Heart right ventricle (tissue), 16 donors: ENCODE results near the gene EEA1. TPM values are rescaled to one million over a fixed set of nuclear protein-coding genes. Genes with fewer than 3 reads are reported as not detected.

Experiments used
- ATAC-seq, 8 donors: fragments of 200-7000 bp; cut with Tn5 transposase; one replicate each; pipeline ENCODE4 v1.9.1; 2020; ENCODE audit warnings: mild to moderate bottlenecking in 8 of 8, moderate library complexity in 8 of 8, moderate number of reproducible peaks in 1 of 8
- DNase-seq, 2 donors: peaks; one replicate each; pipeline ENCODE4 v3.0.0-alpha.2; 2020
- H3K27ac ChIP-seq, 10 donors: fragments of 200-600 bp; sonication (generic) in 2 of 10; one replicate each; pipeline versions ENCODE4 v1.5.0 to v1.8.0; 2020 to 2022; ENCODE audit warnings: mild to moderate bottlenecking in 3 of 10
- H3K27me3 ChIP-seq, 7 donors: fragments of 200-600 bp; one replicate each; pipeline ENCODE4 v1.8.0; 2021 to 2022; ENCODE audit warnings: mild to moderate bottlenecking in 2 of 7
- H3K36me3 ChIP-seq, 9 donors: fragments of 200-600 bp; sonication (generic) in 1 of 9; one replicate each; pipeline versions ENCODE4 v1.5.0 to v1.8.0; 2020 to 2022; ENCODE audit warnings: mild to moderate bottlenecking in 2 of 9
- H3K4me1 ChIP-seq, 9 donors: fragments of 200-600 bp; sonication (generic) in 1 of 9; one replicate each; pipeline versions ENCODE4 v1.5.0 to v1.8.0; 2020 to 2022; ENCODE audit warnings: mild to moderate bottlenecking in 4 of 9
- H3K4me3 ChIP-seq, 10 donors: fragments of 200-600 bp; sonication (generic) in 2 of 10; one replicate each; pipeline versions ENCODE4 v1.5.0 to v1.8.0; 2020 to 2022; ENCODE audit warnings: mild to moderate bottlenecking in 7 of 10, moderate library complexity in 2 of 10
- H3K9me3 ChIP-seq, 11 donors: fragments of 200-600 bp in 10 of 11; sonication (generic) in 2 of 11; one replicate each; pipeline versions ENCODE4 v1.5.0 to v1.8.0; 2013 to 2022; ENCODE audit warnings: mild to moderate bottlenecking in 2 of 11, control low read depth in 1 of 11, moderate library complexity in 1 of 11
- WGBS, 2 donors: extraction: QIAGEN DNeasy Blood & Tissue Kit; methylation state at CpG; one replicate each; pipeline ENCODE4 v1.1.7; 2013; ENCODE audit warnings: inconsistent platforms in 1 of 2; 5-methylcytosine and 5-hydroxymethylcytosine counted together
- intact Hi-C, 10 donors: fragments of 100-400 bp; cut with DNase I; formaldehyde crosslinking; loops; one replicate each; pipeline versions ENCODE4 v1.11.1 to v1.14.2; 2022
- polyA plus RNA-seq, 2 donors: library from polyadenylated mRNA; stranded (reverse); fragments of 200-250 nt; gene quantifications; one replicate each; pipeline ENCODE4 v1.2.3, GENCODE V29; 2013
- total RNA-seq, 10 donors: library from RNA; stranded (reverse); fragmentation: NEBNext Ultra II Directional in 3 of 10; extraction: Animal tissue kit (Norgen Biotek cat#: 25700) in 3 of 10; gene quantifications; one replicate each; pipeline versions ENCODE4 v1.2.1 to v1.2.4, GENCODE V29; 2021 to 2023
- TF ChIP-seq, protein P1 (sequence below), 9 donors: fragments of 200-600 bp; sonication (generic) in 2 of 9; IDR thresholded peaks; one replicate each; pipeline versions ENCODE4 v1.5.0 to v1.8.0; 2021 to 2022; ENCODE audit warnings: antibody characterized with exemption in 9 of 9, mild to moderate bottlenecking in 5 of 9, moderate library complexity in 1 of 9
- donor health status: Arrhythmogenic right ventricular cardiomyopathy.
- donor health status: ischemic (EF 13 %, LVEDD 7.1; RV severe dilation, severe dysfunction).
- donor health status: healthy with polysubstance abuse.
- donor health status: DM: no; HTN: yes; CAD: no.
- donor health status: DM: no; HTN: no; CAD: no.
- donor health status: ischemic (EF 25% LVEDD 6.9; RV normal size, moderate dysfunction).
- donor health status: ischemic (EF 25% LVEDD 5.7; RV mildly dilated, moderate dysfunction).
- donor health status: healthy.
- donor health status: DM: yes; HTN: yes; CAD: no.
- donor health status: Ischemic cardiomyopathy.
- donor health status: ischemic (EF 35%, LVEDD 5.7; RV mildly dilated, moderate dysfunction).
- donor health status: nonischemic (EF 11% LVEDD 7.7; RV severe dilation, severe dysfunction).
- donor health status: DM: yes; HTN: yes; CAD: no.
- donor health status: PGD.
- donor health status: ischemic (EF 29% LVEDD 5.4; RV normal size, mild dysfunction).
- donor health status: nonischemic (EF 23%, LVEDD 6.1; RV moderate dilation, normal function).

The EEA1 gene
- total and polyA plus RNA-seq, 12 donors = 2.6 to 41.6 (median 30.5) TPM

DNA sequence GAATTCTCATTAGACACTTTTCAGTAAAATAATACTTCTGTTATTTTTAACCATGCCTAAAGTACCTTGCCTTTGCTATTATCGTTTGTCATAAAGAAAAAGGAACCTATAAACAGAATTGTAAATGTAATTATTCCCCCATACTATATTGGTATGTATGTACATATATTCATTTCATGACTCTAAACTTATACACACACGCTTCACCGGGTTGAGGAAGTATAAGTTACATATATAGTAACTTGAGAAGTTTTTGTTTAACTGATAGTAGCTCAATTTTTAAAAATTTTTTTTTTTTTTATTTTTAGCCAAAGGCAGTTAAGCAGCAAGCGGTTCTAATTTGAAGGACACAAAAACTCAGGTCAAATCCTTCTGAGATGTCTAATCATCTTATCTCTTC, 118.7 kb downstream of the EEA1 start:
- Histone ChIP-seq H3K36me3 (peaks cover 0 to 99% (median 36%) of the 10 kb centered on the region in 9 donors), H3K27ac (no peak overlapping the region), H3K4me3 (no peak overlapping the region), H3K4me1 (no peaks in the 10 kb centered on the region), H3K27me3 (no peaks in the 10 kb centered on the region), H3K9me3 (peaks cover 0 to 12% (median 0%) of the 10 kb centered on the region in 11 donors)
- WGBS, 2 donors = 95 to 97% methylated on average over 4 of the region's 4 CpGs
- DNase-seq (no peak), ATAC-seq (no peak)
- TF ChIP-seq, protein P1, sequence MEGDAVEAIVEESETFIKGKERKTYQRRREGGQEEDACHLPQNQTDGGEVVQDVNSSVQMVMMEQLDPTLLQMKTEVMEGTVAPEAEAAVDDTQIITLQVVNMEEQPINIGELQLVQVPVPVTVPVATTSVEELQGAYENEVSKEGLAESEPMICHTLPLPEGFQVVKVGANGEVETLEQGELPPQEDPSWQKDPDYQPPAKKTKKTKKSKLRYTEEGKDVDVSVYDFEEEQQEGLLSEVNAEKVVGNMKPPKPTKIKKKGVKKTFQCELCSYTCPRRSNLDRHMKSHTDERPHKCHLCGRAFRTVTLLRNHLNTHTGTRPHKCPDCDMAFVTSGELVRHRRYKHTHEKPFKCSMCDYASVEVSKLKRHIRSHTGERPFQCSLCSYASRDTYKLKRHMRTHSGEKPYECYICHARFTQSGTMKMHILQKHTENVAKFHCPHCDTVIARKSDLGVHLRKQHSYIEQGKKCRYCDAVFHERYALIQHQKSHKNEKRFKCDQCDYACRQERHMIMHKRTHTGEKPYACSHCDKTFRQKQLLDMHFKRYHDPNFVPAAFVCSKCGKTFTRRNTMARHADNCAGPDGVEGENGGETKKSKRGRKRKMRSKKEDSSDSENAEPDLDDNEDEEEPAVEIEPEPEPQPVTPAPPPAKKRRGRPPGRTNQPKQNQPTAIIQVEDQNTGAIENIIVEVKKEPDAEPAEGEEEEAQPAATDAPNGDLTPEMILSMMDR (IDR thresholded peaks at IDR 0.05) = no peak
- intact Hi-C loops = no loop called here

DNA sequence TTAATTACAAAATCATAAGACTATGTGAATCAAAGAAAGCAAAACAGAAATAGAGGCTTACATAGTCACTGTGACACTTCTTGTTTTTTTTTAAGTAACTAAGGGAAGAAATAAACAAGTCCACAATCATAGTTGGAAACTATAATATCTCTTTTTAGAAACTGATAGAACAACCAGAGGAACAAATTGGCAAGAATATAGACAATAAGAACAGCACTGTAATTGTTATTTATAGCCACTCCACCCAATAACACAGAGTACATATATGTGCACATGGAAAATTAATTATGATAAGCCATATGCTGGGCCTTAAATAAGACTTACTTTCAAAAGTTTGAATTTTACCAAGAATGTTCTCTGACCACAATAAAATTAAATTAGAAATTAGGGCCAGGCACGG, 125.2 kb downstream of the EEA1 start:
- peaks cover 0 to 15% (median 6%) of the 10 kb centered on the region in 9 donors for H3K4me1 ChIP-seq
- H3K4me3 ChIP-seq = no peak overlapping the region
- DNase-seq = no peak
- no peaks in the 10 kb centered on the region for H3K27me3 ChIP-seq
- 89 to 94% methylated on average over 1 of the region's 1 CpG for WGBS, 2 donors
- intact Hi-C loops = loop anchor here in 1 of 10 donors (10.0 kb wide), 1 partner anchor 121 kb away; the partner anchor contains the start of gene EEA1
- peaks cover 0 to 12% (median 0%) of the 10 kb centered on the region in 11 donors for H3K9me3 ChIP-seq
- TF ChIP-seq, protein P1 (IDR thresholded peaks at IDR 0.05) = no peak
- H3K27ac ChIP-seq = peak overlapping the region in 5 of 10 donors; percentile 19 to 52 (median 50)
- H3K36me3 ChIP-seq = peaks cover 0 to 81% (median 24%) of the 10 kb centered on the region in 9 donors
- ATAC-seq = peak in 7 of 8 donors; percentile 40 to 89 (median 65)

DNA sequence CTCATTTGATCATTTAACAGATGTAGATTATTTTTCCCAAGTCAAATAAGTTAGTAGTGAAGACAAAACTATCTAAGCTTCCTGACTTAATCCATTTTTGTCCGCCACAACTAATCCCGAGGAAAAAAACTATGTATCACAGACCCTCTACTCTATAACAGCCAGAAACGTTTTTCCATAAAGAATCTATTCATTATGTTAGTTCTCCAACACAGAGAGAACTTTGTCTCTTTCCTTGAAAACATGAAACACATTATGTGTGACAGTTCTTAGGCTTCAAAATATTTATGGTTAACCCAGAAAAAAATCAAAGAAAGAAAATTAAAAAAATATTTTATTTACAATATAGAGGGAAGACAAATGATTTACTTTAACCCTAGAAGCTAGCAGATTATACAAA, 126.2 kb downstream of the EEA1 start:
- no peak overlapping the region for H3K4me3 ChIP-seq
- H3K27ac ChIP-seq = peak overlapping the region in 2 of 10 donors; percentile 20 to 52
- DNase-seq (no peak), ATAC-seq (no peak)
- intact Hi-C loops = loop anchor here in 1 of 10 donors (10.0 kb wide), 1 partner anchor 122 kb away; the partner anchor contains the start of gene EEA1
- no peaks in the 10 kb centered on the region for H3K27me3 ChIP-seq
- peaks cover 0 to 12% (median 0%) of the 10 kb centered on the region in 11 donors for H3K9me3 ChIP-seq
- TF ChIP-seq, protein P1 (IDR thresholded peaks at IDR 0.05) = no peak
- 86 to 88% methylated on average over 3 of the region's 3 CpGs for WGBS, 2 donors
- peaks cover 0 to 15% (median 6%) of the 10 kb centered on the region in 9 donors for H3K4me1 ChIP-seq
- H3K36me3 ChIP-seq = peaks cover 0 to 81% (median 20%) of the 10 kb centered on the region in 9 donors

DNA sequence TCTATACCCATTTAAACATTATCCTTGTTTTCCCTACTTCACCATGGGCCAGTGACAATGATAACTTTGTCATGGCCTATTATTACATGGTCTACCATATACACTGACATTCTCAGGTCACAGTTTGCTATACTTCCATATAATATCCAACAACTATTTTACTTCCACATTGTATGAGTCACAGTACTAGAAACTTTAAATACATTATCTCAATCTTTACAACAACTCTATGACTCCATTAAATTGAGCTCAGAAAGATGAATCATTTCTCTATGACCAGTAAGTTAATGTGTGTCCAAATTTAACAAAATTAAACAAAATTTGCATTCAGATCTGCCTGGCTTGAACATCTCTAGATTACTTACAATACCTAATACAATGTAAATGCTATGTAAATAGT, 132.4 kb downstream of the EEA1 start:
- no peak for ATAC-seq
- intact Hi-C loops = no loop called here
- Histone ChIP-seq H3K27me3 (no peaks in the 10 kb centered on the region), H3K36me3 (peaks cover 0 to 81% (median 0%) of the 10 kb centered on the region in 9 donors), H3K27ac (no peak overlapping the region), H3K4me1 (peaks cover 0 to 6% (median 0%) of the 10 kb centered on the region in 9 donors), H3K9me3 (peaks cover 0 to 14% (median 0%) of the 10 kb centered on the region in 11 donors), H3K4me3 (no peak overlapping the region)
- TF ChIP-seq, protein P1 (IDR thresholded peaks at IDR 0.05) = no peak
- DNase-seq = no peak
